ENCODE measurements around the gene GOLGA8T.
"Not testable (repeated sequence)": the region's sequence is repeated elsewhere in the genome, so short reads cannot be mapped to it uniquely, and the experiment has no call there.

The GOLGA8T gene

GRCh38 chr15:30192892-30193291 is 58.0 kb downstream of the GOLGA8T start:
- H2AFZ ChIP-seq (ENCODE audit: low read length); H3K4me1 ChIP-seq (ENCODE audit: low read length); H3F3A ChIP-seq (ENCODE audit: insufficient read depth, low read length); H3K9me2 ChIP-seq (replicated peaks; ENCODE audit: insufficient read depth, low read length); H3K4me2 ChIP-seq (ENCODE audit: low read depth, low read length); H3K9ac ChIP-seq (ENCODE audit: low read length); H3K27me3 ChIP-seq (replicated peaks; ENCODE audit: insufficient read depth, low read length); H3K9me3 ChIP-seq (replicated peaks; ENCODE audit: insufficient read depth, low read length); H3K36me3 ChIP-seq (replicated peaks; ENCODE audit: insufficient read depth, low read length); H3K4me3 ChIP-seq (ENCODE audit: low read length); H4K20me1 ChIP-seq (ENCODE audit: insufficient read depth, low read length); DNase-seq; H3K27ac ChIP-seq (ENCODE audit: low read length); H3K79me2 ChIP-seq (ENCODE audit: low read length): not testable (repeated sequence)
